ENCODE results near the gene TAGLN2.

TAGLN2 gene

DNA sequence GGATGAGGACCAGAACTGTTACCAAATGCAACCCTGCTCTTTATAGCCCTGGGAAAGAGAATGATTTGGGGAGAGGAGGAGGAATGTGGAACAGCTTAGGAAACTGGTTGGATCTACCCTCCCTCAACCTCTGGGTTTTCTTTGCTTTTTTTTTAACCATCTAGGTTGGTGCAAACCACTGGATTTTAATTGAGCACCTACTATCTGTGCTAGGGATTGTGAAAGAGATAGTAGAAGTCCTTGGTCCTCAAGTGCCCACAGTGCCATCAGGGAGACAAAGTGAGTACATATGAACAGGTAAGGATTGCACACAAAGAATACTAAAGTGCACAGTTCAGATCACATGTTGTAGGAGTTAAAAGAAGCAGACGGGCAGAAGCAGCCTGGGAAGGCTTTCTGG, 4.7 kb downstream of the TAGLN2 start:
- Histone ChIP-seq H3K27me3 (ENCODE audit: insufficient read depth, low read depth, severe bottlenecking) (no peaks in the 10 kb centered on the region), H3K36me3 (peaks cover 48% of the 10 kb centered on the region), H3K27ac (no peak overlapping the region), H3K4me3 (ENCODE audit: low read depth, low read length) (no peak overlapping the region), H3K9me3 (ENCODE audit: severe bottlenecking) (no peaks in the 10 kb centered on the region)
- TF ChIP-seq, protein P1, sequence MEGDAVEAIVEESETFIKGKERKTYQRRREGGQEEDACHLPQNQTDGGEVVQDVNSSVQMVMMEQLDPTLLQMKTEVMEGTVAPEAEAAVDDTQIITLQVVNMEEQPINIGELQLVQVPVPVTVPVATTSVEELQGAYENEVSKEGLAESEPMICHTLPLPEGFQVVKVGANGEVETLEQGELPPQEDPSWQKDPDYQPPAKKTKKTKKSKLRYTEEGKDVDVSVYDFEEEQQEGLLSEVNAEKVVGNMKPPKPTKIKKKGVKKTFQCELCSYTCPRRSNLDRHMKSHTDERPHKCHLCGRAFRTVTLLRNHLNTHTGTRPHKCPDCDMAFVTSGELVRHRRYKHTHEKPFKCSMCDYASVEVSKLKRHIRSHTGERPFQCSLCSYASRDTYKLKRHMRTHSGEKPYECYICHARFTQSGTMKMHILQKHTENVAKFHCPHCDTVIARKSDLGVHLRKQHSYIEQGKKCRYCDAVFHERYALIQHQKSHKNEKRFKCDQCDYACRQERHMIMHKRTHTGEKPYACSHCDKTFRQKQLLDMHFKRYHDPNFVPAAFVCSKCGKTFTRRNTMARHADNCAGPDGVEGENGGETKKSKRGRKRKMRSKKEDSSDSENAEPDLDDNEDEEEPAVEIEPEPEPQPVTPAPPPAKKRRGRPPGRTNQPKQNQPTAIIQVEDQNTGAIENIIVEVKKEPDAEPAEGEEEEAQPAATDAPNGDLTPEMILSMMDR (IDR thresholded peaks at IDR 0.05; ENCODE audit: low read depth, low read length), result no peak
- no peak for DNase-seq

DNA sequence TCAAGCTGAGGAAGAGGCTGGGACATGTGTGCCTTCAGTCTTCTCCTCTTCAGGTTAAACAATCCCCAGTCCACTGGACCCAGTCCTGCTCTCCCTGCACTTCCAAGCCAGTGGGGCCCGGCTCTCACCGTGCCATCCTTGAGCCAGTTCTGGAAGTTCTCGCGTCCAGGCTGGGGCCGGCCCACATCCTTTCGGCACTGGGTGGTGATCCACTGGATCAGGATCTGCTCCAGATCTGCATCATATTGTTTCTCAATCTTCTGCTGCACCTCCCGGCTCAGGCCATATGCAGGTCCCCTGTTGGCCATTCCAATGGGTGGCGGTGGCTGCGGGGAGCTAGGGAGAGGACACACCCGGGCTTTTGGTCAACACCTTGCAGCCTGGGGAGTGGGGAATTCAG, 5.1 kb downstream of the TAGLN2 start:
- Histone ChIP-seq H3K36me3 (peaks cover 48% of the 10 kb centered on the region), H3K9me3 (ENCODE audit: severe bottlenecking) (no peaks in the 10 kb centered on the region), H3K27me3 (ENCODE audit: insufficient read depth, low read depth, severe bottlenecking) (no peaks in the 10 kb centered on the region), H3K4me3 (ENCODE audit: low read depth, low read length) (no peak overlapping the region), H3K27ac (no peak overlapping the region)
- TF ChIP-seq, protein P1 (IDR thresholded peaks at IDR 0.05; ENCODE audit: low read depth, low read length), result no peak
- DNase-seq, result no peak

DNA sequence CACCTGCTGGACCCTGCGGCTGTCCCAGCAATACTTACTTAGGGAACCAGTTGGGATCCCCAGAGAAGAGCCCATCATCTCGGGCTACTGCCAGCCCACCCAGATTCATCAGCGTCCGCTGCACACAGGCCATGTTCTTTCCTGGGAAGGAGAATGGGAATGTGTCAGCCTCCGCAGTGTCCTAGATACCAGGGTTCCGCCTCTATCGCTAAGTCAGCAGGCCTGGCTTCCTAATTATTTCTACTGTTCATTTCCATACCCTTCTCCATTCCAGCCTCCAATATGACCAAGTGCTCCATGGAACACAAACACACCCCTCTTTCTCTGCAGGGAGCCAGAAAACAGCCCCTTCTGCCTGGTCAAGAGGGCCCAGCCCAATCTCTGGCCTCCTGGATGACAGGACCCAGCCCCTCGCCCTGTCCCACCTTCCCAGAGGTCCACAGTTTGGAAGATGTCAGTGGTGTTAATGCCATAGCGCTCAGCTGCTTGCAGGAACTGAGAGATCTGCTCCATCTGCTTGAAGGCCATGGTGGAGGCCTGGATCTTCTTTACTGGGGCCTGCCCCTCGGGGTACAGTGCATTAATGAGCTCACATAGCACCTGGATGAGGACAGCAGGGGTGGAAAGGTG, 6.0 kb downstream of the TAGLN2 start:
- no peak for DNase-seq
- no peak overlapping the region for H3K4me3 ChIP-seq (ENCODE audit: low read depth, low read length)
- H3K9me3 ChIP-seq (ENCODE audit: severe bottlenecking), result no peaks in the 10 kb centered on the region
- H3K27me3 ChIP-seq (ENCODE audit: insufficient read depth, low read depth, severe bottlenecking), result no peaks in the 10 kb centered on the region
- TF ChIP-seq, protein P1 (IDR thresholded peaks at IDR 0.05; ENCODE audit: low read depth, low read length), result no peak
- H3K36me3 ChIP-seq, result peaks cover 48% of the 10 kb centered on the region
- H3K27ac ChIP-seq, result no peak overlapping the region

- Histone ChIP-seq H3K27ac (no peak overlapping the region), H3K36me3 (peaks cover 46% of the 10 kb centered on the region), H3K4me3 (ENCODE audit: low read depth, low read length) (no peak overlapping the region), H3K9me3 (ENCODE audit: severe bottlenecking) (no peaks in the 10 kb centered on the region), H3K27me3 (ENCODE audit: insufficient read depth, low read depth, severe bottlenecking) (no peaks in the 10 kb centered on the region)
- TF ChIP-seq, protein P1 (IDR thresholded peaks at IDR 0.05; ENCODE audit: low read depth, low read length), result no peak
- DNase-seq, result no peak
Observed at GRCh38 chr1:159918352-159919200, 6.7 kb downstream of the TAGLN2 start.

GRCh38 chr1:159917533-159918351, 7.6 kb downstream of the TAGLN2 start:
- no peak overlapping the region for H3K4me3 ChIP-seq (ENCODE audit: low read depth, low read length)
- H3K27me3 ChIP-seq (ENCODE audit: insufficient read depth, low read depth, severe bottlenecking), result no peaks in the 10 kb centered on the region
- TF ChIP-seq, protein P1 (IDR thresholded peaks at IDR 0.05; ENCODE audit: low read depth, low read length), result no peak
- no peak overlapping the region for H3K27ac ChIP-seq
- DNase-seq, result no peak
- no peaks in the 10 kb centered on the region for H3K9me3 ChIP-seq (ENCODE audit: severe bottlenecking)
- peaks cover 40% of the 10 kb centered on the region for H3K36me3 ChIP-seq

All from WERI-Rb-1 (cell line).